HG02678 (cell line): Measurements from ENCODE around the gene DHH.

ENCODE experiments used
- ATAC-seq: cut with Tn5 transposase; IDR thresholded peaks from one replicate; pipeline ENCODE4 v1.9.1; 2021; ENCODE audit warnings: mild to moderate bottlenecking, moderate library complexity; ENCODE audit not compliant: unreplicated experiment

Gene DHH

DNA sequence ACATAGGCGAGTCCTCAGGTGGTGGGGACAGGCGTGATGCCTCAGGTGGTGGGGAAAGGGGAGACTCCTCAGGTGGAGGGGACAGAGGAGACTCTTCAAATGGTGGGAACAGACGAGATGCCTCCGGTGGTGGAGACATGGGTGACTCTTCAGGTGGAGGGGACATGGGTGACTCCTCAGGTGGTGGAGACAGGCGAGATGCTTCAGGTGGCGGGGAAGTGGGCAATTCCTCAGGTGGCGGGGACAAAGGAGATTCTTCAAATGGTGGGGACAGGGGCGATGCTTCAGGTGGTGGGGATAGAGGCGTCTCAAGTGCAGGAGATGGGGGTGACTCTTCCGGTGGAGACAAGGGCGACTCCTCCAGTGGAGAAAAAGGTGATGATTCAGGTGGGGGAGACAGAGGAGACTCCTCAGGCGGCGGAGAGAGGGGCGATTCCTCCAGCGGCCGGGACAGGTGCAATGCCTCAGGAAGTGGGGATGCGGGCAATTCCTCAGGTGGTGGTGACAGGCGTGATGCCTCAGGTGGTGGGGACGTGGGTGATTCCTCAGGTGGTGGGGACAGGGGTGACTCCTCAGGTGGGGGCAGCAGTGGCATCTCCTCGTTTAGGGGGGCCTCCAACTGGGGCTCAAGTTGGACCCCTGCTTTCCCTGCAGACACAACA is 42.7 kb downstream of the DHH start:
- no peak for ATAC-seq

- no peak for ATAC-seq
Observed at GRCh38 chr12:49051373-49051764, 43.2 kb downstream of the DHH start.

GRCh38 chr12:49050507-49051372 is 43.9 kb downstream of the DHH start:
- no peak for ATAC-seq

- no peak for ATAC-seq
Observed at GRCh38 chr12:49049566-49050224, 44.9 kb downstream of the DHH start.

- ATAC-seq = no peak
Observed at GRCh38 chr12:49048953-49049352, 45.6 kb downstream of the DHH start.

DNA sequence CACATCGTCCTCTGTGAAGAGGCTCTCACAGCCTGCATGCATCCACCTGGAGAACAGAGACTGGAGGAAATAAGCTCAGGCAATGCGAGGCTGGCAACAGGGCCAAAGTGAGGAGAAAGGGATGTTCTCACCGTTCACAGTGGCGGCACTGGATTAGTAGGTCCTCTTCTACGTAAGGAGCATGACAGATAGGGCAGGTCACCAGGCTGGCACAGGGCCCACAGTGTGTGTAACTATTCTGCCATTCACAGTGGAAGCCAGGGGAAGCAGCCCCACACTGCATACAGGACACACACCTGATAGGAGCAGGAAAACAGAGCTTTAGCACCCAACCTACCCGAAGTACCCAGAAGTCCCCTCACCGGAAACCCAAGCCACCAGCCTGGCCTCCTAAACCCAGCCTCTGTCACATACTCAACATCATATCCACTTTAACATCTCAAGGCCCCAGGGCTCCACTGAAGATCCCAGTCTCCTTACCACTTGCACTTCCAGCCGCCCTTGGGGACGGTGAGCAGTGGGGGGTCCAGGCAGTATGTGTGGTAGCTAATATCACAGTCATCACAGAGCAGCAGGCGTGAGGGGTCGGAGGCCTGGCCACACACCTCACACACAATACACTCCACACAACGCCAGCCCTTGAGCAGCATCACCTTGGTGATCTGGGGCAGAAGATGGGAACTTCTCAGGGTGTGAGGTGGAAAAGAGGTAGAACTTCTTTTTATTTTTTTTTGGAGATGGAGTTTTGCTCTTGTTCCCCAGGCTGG is 48.3 kb downstream of the DHH start:
- ATAC-seq = no peak

- ATAC-seq = no peak
Observed at GRCh38 chr12:49044660-49045059, 49.9 kb downstream of the DHH start.

- ATAC-seq = no peak
Observed at GRCh38 chr12:49043856-49044258, 50.7 kb downstream of the DHH start.

DNA sequence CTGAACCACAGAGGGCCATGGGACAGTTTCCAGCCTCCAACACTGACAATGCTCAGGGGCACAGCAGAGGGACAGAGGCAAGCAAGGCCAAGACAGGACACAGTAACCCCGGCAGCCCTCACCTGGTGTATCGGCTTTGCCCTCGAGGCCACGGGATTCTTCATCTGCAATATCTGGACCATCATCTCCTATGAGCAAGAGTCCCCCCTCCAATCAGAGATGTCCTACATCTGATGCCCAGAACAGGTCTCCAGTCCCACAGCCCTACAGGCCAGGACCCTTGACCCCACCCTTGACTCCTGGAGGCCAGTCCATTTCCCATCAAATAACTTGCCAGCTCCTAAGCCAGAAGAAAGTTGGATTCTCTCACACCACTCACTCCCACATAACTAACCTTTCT is 51.4 kb downstream of the DHH start:
- no peak for ATAC-seq

GRCh38 chr12:49041881-49042484 is 52.6 kb downstream of the DHH start:
- ATAC-seq = no peak

GRCh38 chr12:49041036-49041880 is 53.3 kb downstream of the DHH start:
- ATAC-seq = no peak

- no peak for ATAC-seq
Observed at GRCh38 chr12:49040364-49040855, 54.2 kb downstream of the DHH start.

DNA sequence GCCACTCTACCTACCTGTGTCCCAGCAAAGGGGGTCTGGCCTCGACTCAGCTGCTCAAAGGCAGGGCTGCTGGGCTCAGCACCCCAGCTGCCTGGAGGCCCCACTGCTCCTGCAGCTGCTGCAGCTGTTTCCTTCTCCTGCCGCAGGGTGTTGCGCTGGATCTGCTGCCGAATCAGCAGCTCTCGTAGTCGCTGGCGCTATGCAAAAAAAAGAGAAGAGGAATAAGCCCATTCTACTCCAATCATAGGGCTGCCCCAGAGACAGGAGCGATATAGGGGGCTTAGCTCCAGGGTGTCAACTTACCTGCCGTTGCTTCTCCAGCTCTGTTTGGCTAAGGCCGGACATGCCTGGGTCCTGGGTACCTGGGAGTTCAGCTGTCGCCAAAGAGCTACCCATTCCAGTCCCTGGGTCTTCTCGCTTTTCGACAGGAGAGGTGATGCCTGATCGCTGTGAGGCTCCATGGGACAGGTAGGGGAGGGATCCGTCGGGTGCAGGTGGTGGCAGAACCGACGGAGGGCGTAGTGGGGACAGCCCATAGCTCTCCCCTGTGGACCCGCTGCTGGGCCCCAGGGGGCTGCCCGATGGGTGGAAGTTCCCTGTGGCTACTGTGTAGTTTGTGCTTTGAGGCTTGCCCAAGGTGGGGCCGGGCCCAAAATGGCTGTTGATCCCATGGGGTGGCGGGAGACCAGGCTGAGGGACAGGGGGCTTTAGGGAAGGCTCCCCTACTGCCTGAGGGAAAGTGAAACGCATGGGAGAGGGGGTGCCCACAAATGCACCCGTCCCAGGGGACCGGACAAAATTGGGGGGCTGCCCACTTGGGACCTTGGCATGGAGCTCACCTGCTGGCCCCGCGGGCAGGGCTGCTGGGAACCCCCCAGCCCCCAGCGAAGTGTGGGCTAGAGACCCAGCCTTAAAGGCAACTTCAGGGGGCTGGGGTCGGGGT is 54.9 kb downstream of the DHH start:
- no peak for ATAC-seq

DNA sequence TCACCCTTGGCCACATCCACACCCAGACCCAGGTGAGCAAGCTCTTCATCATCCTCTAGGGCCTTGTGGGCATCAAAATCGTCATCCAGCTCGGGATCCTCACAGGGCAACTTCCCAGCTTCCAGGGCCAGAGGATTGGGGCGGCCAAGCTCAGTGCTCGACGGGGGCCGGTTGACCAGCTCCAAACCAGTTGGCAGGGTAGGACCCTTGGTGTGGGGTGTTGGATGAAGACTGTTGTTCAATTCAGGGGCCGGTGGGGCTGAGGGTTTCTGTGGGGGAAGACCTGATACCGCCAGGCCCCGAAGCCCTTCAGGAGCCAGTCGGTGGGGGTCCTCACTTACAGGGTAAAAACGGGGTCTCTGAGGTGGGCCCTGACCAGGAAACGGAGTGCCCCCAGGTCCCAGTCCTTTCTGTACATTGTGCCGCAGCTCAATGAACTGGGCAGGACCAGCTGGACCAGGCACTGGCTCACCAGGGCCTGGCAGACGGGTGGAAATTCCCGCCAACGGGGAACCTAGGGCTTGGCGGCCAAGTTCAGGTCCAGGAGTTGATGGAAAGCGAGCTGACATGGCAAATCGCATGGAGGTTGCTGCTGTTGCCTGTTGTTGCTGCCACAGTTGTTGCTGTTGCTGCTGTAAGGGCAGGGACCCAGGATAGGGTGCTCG is 56.2 kb downstream of the DHH start:
- no peak for ATAC-seq

- ATAC-seq = no peak
Observed at GRCh38 chr12:49037947-49038237, 56.7 kb downstream of the DHH start.

DNA sequence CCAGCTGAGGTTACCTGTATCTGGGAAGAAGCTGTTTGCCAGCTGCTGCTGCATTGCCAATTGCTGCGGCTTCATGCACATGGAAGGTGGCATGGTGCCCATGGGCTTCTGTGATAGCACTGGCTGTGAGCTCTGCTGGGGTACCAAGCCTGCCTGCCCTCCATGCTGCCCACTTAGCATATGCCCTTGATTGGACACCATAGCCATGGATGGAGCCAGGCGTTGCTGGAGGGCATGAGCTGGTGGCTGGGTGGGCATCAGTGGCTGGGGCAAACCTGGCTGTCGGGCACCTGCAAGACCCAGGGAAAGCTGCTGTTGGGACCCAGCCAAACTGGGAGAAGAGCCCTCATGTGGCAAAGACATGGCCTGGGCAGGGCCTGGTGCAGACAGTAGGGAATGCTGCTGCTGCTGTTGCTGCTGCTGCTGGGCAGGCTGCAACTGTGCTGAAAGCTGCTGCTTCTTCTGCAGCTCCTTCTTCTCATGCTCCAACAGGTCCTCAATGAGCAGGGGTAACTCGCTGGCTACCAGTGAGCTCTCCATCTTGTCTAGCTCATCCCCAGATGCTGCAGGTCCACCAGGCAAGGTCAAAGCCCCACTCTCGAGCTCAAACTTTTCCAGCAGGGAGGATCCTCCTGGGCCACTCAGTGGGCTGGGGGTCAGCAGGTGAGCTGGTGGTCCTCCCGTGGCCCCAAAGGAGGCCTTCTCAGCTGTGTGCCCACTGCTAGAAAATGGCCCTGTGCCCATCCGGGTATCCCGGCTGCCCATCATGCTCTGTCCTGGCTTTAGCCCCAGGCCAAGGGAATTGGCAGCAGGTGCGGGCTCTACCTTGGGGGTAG is 57.3 kb downstream of the DHH start:
- no peak for ATAC-seq
